Measurements from ENCODE around the gene RBPJ.

GRCh38 chr4:26281881-26282280 is 38.9 kb upstream of the RBPJ start:
- TF ChIP-seq CTCF (IDR thresholded peaks at IDR 0.05): no peak
- no peak for TF ChIP-seq POLR2A (IDR thresholded peaks at IDR 0.05)
